NCI-H1092 (cell line): ENCODE measurements around the gene BTBD6.

ENCODE experiments used
- DNase-seq: peaks from one replicate; lab custom pipeline; 2025; lab: John Stamatoyannopoulos, UW

Gene BTBD6

DNA sequence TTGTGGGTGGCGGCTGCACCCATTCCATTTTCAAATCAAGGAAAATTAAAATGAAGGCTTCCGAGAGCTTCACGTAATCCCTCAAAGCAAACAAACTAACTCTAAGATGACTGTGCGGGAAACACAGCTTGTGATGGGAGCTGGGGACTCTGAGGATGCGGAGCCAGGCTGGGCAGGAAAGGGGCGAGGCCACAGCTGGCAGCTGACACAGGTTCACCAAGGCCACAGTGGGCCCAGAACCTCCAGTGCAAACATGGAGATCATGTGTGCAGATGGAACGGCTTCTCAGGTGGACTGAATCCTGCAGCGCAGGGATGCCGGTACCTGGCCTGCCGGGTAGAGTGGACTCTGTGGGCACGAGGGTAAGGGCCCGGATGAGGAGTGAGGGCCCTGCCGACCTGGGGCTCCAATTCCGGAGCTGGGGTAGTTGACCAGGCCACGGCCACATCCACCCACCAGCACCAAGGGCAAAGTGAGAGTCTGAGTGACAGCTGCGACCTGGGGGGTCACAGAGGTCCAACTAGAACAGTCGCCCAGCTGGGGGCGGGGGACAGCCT is 19.2 kb upstream of the BTBD6 start:
- no peak for DNase-seq

DNA sequence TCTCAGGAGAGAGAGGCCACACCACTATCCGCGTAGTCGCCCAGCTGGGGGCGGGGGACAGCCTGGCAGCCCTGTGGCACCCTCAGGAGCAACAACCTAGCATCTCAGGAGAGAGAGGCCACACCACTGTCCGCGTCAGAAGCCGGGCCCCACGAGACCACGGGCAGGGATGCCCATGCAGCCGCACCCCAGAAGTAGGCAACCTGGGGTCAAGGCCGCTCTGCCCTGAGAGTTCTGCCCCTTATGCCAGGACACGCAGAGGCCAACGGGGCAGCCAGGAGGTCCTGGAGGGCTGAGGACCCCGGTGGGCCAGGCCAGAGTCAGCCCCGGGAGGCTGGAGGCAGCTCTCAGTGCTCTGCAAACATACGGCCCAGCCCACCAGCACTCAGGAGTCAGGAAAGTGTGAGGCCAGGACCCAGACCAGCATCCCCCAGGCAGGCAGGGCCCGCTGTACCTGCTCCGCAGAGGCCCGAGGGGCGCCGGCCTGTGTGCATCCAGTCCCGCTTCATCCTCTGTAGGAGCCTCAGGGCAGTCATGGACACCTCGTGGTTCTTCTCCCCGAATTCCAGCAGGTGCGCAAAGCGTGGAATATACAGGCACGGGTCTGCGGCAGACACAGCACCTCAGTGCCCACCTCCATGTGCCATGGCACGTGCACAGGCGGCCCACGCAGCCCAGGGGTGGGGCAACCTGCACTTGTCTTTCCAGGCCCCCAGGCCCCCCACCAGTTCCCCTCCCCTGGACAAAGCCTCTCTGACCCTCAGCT is 7.3 kb upstream of the BTBD6 start:
- no peak for DNase-seq

DNA sequence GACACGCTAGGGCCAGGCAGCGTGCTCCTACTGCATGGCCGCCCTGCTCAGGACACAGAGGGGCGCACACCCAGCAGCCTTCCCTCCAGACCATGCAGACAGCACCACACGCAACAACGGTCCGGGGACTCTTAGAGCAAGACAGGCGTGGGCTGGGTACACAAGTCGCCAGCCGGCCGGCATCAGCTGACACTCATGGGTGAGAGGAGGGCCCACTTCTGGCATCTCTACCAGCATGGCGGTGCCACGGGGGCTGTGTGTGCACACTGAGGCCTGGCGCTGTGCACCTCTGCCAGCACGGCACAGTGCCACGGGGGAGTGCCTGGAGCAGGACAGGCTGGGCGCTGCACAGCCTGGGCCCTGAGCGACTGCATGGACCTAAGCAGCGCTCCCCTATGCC is 6.7 kb upstream of the BTBD6 start:
- DNase-seq: no peak

DNA sequence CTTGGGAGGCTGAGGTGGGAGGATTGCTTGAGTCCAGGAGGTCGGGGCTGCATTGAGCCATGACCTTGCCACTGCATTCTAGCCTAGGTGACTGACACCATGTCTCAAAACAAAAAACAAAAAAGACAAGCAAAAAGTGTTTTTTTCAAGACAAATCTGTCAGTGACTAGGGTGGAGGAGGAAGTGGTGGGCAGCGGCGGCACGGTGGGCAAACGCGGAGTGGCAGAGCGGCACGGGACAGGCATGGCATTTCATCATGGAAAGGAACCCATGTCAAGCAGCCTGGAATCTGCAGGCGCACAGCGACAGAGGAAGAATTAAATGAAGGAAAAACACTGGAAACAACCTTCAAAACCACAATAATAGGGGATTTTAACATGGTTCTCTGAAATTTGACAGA is 4.0 kb upstream of the BTBD6 start:
- no peak for DNase-seq

DNA sequence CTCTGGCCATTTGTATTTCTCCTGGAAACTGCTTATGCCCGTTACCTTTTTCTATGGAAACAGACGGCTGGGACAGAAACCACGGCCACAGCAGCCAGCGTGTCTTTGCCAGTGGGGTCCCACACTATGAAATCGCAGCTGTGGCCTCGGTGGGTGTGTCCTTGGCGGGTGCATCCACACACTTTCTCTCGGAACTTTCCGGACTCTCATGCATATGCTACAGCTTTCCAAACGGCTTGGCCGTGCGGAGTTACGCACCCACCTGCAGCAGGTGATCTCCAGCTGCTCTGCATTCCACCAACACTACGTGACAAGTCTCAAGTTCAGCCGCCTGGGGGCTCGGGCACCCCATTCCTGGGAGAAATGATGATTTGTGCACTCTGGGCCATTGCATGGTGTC is 1.3 kb upstream of the BTBD6 start:
- DNase-seq: no peak

DNA sequence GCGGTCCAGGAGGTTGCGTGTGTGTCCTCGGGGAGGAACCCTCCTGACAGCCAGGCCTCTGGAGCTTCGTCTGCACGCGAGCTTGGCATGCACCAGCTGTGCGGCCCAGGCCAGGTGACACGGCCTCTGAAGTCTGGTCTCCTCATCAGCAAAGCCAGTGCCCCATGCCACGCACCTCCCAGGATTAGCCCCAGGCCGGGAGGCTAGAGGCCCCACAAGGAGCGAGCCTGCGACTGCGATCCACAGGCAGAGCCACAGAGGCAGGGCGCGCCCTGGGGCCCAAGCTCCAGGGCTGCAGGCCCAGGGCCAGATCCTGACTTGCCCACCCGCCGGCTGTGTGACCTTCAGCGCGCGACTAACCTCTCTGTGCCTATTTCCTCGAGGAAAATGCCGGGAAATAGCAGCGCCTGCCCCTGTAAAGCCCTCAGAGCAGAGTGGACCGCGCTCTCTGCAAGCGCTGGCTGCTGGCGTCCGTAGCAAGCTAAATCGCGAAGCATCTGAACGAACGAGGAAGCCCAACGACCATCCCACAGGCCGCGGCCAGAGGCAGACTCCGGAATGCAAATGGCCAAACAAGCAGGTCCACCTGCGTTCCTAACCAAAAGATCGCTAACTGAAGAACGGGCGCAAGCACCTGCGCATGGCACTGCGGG is 492 bp upstream of the BTBD6 start:
- DNase-seq: no peak

DNA sequence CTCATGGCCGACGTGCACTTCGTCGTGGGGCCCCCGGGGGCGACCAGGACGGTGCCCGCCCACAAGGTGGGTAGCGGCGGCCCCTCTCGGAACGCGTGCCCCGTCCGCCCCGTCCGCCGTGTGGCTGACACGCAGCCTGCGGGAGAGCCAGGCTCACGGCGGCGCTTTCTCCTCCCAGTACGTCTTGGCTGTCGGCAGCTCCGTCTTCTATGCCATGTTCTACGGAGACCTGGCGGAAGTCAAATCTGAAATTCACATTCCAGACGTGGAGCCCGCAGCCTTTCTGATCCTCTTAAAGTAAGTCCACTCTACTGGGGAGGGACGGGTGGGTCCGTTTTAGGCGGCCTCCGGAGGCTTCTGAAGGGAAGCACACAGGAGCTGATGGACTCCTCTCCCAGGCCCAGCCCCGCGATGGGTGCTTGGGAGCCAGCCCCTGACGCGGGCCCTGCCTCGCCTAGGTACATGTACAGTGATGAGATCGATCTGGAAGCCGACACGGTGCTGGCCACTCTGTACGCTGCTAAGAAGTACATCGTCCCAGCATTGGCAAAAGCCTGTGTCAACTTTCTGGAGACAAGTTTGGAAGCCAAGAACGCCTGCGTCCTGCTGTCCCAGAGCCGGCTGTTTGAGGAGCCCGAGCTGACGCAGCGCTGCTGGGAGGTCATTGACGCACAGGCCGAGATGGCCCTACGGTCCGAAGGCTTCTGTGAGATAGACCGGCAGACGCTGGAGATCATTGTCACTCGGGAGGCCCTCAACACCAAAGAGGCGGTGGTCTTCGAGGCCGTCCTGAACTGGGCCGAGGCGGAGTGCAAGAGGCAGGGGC is 1.1 kb downstream of the BTBD6 start:
- no peak for DNase-seq

DNA sequence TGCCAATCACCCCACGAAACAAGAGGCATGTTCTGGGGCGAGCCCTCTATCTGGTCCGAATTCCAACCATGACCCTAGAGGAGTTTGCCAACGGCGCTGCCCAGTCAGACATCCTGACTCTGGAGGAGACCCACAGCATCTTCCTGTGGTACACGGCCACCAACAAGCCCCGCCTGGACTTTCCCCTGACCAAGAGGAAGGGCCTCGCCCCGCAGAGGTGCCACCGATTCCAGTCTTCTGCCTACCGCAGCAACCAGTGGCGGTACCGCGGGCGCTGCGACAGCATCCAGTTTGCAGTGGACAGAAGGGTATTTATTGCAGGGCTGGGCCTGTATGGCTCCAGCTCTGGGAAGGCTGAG is 1.7 kb downstream of the BTBD6 start:
- DNase-seq: no peak

DNA sequence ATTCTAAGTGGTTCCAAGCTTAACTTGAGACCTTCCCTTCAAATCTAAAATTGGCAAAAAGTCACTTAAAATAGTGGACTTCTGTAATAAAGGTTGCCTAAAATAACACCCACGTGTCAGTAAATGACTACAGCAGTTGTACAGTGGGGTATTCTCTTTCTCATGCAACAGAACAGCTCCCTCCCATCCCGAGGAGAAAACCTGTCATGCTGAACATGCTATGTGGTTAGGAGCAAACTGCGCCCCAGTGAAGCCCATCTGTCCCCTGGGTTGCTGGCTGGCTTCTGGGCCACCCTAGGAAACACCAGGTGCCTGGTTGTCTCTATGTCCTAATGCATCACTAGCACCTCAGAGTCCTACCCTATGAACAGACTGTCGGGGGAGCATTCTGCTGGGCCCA is 2.7 kb downstream of the BTBD6 start:
- no peak for DNase-seq

DNA sequence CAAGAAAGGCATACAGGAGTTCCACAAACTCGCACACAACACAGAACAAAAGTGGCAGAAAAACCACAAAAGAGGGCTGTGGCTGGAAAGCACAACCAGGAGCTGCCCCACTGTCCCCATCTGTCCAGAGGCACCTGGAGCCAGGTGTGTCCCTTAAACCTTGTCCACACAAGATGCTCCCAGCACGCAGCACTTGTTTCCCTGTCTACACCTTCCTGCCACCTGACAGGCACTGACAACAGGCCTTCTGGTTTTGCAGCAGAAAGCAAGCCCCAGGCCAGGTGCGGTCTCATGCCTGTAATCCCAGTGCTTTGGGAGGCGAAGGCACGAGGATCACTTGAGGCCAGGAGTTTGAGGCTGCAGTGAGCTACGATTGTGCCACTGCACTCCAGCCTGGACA is 3.6 kb downstream of the BTBD6 start:
- DNase-seq: no peak

DNA sequence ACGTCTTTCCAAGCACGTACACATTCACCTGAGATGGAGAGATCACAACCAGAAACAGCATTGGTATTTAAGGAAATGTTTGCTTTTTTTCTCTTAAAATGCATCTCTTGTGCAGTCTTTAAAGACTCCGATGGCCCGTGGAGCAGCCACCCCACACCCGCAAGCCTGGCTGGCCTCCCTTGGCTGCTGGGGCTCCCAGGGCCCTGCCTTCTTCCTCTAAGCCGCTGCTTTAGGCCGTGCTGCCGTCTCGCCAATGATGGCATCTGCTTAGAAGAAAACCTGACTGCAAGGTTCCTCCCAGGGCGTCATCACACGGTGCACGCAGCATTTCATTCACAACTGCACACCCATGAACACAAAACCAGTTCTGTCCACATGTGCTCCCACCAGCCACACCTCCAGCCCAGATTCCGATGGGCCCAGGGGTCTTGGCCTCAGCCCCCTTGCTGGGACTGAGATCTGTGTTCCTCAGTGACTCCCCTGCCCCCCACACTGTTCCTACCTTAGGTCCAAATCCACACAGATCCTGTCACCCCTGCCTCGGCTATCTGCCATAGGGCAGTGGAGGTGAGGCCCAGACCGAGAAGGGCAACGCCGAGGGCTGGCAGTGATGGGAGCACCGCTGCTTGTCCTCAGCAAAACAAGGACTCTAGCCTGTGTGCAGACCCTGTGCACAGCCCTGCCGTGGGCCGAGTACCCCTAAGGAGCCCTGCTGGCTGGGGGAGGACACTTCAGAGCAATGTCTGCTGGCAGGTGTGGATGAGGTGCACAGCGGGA is 4.4 kb downstream of the BTBD6 start:
- no peak for DNase-seq

DNA sequence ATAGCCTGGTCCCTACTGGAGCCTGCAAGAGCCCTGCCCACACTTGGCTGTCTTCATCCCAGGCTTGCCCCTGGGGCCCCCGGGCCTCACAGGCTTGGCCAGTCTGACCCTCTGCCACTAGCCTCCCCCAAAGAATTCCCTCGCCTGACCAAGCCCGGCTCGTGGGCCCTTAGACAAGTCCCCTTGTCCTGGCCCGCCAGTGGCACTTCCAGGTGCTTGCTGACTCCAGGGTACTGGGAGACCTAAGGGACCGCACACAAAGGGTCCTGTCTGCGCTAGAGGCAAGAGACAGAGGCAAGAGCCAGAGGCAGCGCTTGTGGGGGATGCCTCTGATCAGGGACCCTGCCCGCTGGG is 5.0 kb downstream of the BTBD6 start:
- no peak for DNase-seq

DNA sequence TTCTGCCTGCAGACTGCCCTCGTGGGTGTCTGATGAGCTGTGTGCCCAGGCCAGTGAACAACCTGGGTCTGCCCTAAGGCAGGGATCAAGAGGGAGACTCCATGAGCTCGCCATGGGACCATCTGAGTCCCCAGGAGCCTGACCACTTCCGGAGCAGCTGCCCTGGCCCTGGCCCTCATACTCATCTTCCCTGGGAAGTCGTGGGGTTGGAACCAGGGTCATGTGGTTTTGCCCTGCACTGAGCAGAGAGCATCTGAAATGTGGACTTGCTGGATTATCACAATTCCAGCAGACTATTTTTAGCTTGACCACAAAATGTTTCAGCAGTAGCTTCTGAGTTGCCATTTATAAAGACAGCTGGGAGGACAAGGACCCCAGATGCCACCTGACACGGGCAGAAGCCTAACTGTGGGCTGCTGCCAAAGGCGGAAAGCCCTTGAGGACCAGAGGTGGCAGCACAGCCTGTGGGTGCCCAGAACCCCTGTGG is 6.7 kb downstream of the BTBD6 start:
- DNase-seq: no peak

DNA sequence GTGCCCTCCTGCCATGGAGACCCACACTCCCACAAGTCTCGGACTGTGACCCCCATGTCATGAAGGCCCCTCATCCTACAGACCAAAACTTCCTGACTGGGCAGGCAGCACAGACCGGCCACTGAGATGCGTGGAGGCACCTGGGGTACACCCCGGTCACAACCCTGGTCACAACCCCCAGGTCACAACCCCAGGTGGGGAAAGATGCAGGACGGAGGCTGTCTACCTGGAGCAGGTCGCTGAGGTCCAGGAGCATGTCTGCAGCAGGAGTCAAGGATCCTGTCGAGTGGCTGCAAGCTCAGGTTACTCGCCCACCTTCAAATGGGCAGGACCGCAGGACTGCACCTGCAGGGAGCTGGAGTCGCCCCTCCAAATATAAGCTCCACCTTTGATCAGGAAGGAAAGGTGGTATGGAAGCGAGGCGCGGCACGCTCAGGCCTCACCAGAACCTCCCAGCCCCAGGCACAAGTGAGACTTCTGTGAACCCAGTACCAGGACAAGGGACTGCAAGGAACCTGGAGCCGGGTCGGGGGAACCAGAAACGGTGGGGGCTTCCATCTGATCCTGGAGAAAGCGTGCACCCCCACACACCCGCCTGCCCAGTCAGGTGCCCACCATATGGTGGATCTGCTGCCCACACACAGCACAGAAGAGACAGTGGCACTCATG is 8.1 kb downstream of the BTBD6 start:
- no peak for DNase-seq

DNA sequence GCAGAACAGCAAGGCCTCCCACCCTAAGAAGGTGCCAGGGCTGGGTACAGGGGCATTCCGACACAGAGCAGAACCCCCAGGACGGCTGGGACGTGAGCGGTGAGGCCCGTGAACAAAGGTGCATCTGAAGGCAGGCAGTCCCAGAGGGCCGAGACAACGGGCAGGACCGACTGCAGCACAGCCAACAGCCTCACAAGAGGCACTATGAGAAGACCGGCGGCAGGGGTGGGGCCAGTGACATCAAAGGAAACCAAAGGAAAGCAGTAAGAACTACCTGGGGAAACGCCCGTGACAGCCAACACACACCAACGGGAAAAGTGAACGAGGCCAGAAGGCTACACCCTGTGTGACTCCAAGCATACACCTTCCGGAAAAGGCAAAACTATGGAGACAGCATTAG is 9.1 kb downstream of the BTBD6 start:
- DNase-seq: no peak

DNA sequence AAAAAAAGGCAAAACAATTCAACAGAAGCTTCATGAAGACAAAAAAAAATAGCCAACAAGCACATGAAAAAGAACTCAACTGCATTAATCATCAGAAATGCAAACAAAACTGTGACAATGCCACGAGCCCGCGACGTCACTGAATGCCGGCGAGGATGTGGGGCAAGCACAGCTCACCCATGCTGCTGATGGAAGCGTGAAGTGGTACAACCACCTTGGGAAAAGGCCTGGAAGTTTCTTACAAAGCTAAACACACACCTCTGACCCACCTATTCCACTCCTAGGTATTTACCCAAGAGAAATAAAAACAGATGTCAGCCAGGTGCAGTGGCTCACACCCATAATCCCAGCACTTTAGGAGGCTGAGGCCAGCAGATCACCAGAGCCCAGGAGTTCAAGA is 10.5 kb downstream of the BTBD6 start:
- DNase-seq: no peak

DNA sequence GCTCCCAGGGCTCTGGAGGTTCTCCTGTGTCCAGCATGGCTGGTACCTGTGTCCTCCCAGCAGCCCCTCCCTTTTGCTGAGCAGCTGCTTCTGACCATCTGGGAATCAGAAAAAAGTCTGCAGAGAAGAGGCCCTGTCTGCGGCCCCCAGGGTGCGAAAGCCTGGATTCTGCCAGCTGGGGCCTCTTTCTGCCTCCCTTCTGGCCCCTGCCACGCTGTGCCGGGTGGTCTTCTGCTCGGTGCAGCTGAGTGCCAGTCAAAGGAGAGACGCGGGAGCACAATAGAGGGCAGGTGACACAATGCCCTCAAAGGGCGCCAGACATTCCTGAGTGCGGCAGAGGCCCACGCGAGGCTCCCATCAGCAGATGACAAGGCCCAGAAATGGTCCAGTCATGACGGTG is 12.6 kb downstream of the BTBD6 start:
- DNase-seq: no peak

DNA sequence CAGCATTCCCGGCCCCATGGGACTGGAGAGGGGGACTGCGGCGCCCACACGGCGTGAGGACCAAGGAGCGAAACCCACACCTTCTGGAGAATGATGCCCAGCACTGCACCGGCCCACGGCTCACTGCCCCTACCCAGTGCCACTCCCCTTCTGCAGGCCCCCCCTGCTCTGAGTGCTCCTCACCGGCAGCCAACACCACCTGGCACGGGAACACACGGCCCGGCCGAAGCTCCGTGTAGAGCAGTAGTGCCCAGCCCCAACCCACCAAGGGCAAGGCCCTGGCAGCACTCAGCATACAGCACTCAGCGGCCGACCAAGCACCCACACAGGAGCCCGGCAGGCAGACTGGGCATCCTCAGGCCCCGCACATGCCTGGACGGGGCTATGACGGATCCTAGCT is 13.4 kb downstream of the BTBD6 start:
- DNase-seq: no peak

DNA sequence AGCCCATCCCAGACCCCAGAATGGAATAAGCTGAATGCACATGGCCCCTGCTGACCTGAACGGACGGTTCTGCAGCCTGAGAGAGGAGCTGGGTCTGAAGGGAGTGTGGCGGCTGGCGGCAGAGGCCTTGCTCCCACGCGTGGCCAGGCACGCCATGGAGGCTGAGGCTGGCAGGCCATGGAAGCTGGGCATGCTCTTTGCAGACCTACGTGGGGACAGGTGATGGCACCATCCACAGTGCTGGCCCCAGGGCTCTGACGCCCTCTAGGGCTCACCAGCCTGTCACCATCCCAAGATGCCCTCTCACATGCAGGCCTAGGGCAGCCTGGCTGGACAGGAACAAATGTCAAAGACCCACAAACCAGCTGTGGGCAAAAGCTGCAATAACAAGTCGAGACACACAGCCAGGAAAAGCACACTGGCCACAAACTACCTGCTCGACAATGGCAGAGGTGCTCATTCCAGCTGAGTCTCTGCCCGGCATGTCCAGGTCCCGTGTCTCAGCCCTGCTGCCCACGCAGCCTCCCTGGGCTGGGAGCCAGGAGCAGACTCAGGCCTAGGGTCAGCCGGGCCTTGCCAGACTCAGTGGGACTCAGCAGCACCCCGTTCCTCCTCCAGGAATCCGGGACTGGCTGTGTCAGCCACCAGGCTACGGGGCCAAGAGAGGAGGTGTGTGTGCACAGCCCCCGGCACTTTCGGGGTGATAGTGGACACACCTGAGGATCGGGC is 19.7 kb downstream of the BTBD6 start:
- DNase-seq: no peak

DNA sequence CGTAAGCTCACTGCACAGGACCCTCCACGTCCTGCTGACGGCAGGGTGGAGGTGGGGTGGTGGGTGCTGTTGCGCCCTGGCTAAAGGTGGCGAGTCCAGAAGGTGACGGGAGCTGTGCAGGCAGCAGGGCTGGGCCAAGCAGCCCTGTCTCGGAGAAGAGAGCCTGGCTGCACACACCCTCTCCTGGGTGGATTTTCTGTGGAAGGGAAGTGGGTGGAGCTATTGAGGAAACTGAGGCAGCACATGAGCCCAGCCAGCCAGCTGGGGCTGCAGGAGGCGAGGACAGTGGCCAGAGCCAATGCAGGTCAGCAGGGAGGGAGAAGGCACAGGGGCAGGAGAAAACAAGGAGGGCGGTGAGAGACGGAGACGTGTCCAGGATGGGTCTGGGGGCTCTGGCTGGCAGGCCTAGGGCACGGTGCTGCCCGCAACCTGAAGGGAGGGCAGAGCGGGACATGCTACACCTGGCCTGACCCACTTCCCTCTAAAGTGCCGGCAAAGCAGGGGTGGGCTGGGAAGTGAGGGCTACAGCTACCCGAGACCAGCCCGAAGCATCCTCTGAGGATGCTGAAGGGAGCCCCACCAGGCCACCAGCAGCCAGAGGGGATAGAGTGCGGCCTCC is 20.5 kb downstream of the BTBD6 start:
- no peak for DNase-seq
